Activated CD4-positive, alpha-beta memory T cell treated with anti-CD3 and anti-CD28 coated beads for 36 hours (primary cell): Measurements from ENCODE around the gene MAS1. TPM values are rescaled to one million over a fixed set of nuclear protein-coding genes. Genes with fewer than 3 reads are reported as not detected.

Experiments
- CTCF ChIA-PET: fragments of 350-600 bp; sonication (Branson Sonifier 250); formaldehyde crosslinking; loops from one replicate; lab custom pipeline; 2021; ENCODE audit warnings: antibody characterized with exemption, inconsistent platforms; lab: Charles Lee
- POLR2A ChIA-PET: fragments of 350-600 bp; sonication (Branson Sonifier 250); formaldehyde crosslinking; loops from one replicate; lab custom pipeline; 2021; ENCODE audit warnings: antibody characterized with exemption; lab: Charles Lee
- DNase-seq: peaks from one replicate; pipeline ENCODE4 v3.0.0-alpha.2; 2020
- H3K27ac Mint-ChIP-seq: one replicate; pipeline ENCODE4 v1.8.0; 2021; ENCODE audit warnings: mixed read lengths
- H3K27me3 Mint-ChIP-seq: one replicate; pipeline ENCODE4 v1.8.0; 2021; ENCODE audit warnings: mixed read lengths
- H3K36me3 Mint-ChIP-seq: one replicate; pipeline ENCODE4 v1.8.0; 2021; ENCODE audit warnings: mixed read lengths
- H3K4me1 Mint-ChIP-seq: one replicate; pipeline ENCODE4 v1.8.0; 2021; ENCODE audit warnings: low read depth, mixed read lengths
- H3K4me3 Mint-ChIP-seq: one replicate; pipeline ENCODE4 v1.8.0; 2021; ENCODE audit warnings: mild to moderate bottlenecking, mixed read lengths
- H3K9me3 Mint-ChIP-seq: one replicate; pipeline ENCODE4 v1.8.0; 2021; ENCODE audit warnings: mixed read lengths
- intact Hi-C: fragments of 100-400 bp; cut with micrococcal nuclease; formaldehyde crosslinking; loops from one replicate; pipeline ENCODE4 v1.15.1; 2023
- total RNA-seq, 2 experiments: library from RNA; stranded (reverse); gene quantifications; one replicate each; pipeline ENCODE4 v1.2.3, GENCODE V29; 2021

The MAS1 gene
- total RNA-seq, 2 experiments from 2014 or later: not detected

GRCh38 chr6:159886270-159886669 lies 4.5 kb upstream of the MAS1 start:
- Mint-ChIP-seq H3K27me3 (peaks cover 30% of the 10 kb centered on the region), H3K4me1 (no peaks in the 10 kb centered on the region), H3K27ac (no peak overlapping the region), H3K9me3 (no peaks in the 10 kb centered on the region), H3K4me3 (no peak overlapping the region), H3K36me3 (no peaks in the 10 kb centered on the region)
- intact Hi-C loops: no loop called here
- no peak for DNase-seq
- ChIA-PET POLR2A (no interaction called here), CTCF (no interaction called here)

GRCh38 chr6:159887146-159887545 lies 3.6 kb upstream of the MAS1 start:
- intact Hi-C loops: no loop called here

GRCh38 chr6:159887761-159888160 lies 3.0 kb upstream of the MAS1 start:
- no peak overlapping the region for H3K4me3 Mint-ChIP-seq
- H3K9me3 Mint-ChIP-seq: no peaks in the 10 kb centered on the region
- peaks cover 41% of the 10 kb centered on the region for H3K27me3 Mint-ChIP-seq
- ChIA-PET CTCF (no interaction called here), POLR2A (no interaction called here)
- intact Hi-C loops: no loop called here
- no peaks in the 10 kb centered on the region for H3K36me3 Mint-ChIP-seq
- DNase-seq: no peak
- no peaks in the 10 kb centered on the region for H3K4me1 Mint-ChIP-seq
- no peak overlapping the region for H3K27ac Mint-ChIP-seq

More at GRCh38 chr6:159887146-159887545, 3.6 kb upstream of the MAS1 start:
- no peaks in the 10 kb centered on the region for H3K9me3 Mint-ChIP-seq
- H3K27ac Mint-ChIP-seq: no peak overlapping the region
- no peak for DNase-seq
- no peaks in the 10 kb centered on the region for H3K4me1 Mint-ChIP-seq
- no peaks in the 10 kb centered on the region for H3K36me3 Mint-ChIP-seq
- CTCF ChIA-PET: no interaction called here
- peaks cover 37% of the 10 kb centered on the region for H3K27me3 Mint-ChIP-seq
- POLR2A ChIA-PET: no interaction called here
- H3K4me3 Mint-ChIP-seq: no peak overlapping the region

- no peaks in the 10 kb centered on the region for H3K9me3 Mint-ChIP-seq
- intact Hi-C loops: no loop called here
- no peak overlapping the region for H3K4me3 Mint-ChIP-seq
- no peaks in the 10 kb centered on the region for H3K36me3 Mint-ChIP-seq
- peaks cover 50% of the 10 kb centered on the region for H3K27me3 Mint-ChIP-seq
- H3K4me1 Mint-ChIP-seq: no peaks in the 10 kb centered on the region
- POLR2A ChIA-PET: no interaction called here
- no peak overlapping the region for H3K27ac Mint-ChIP-seq
- DNase-seq: no peak
- CTCF ChIA-PET: no interaction called here
Measured at GRCh38 chr6:159890201-159890600, 587 bp upstream of the MAS1 start.

- POLR2A ChIA-PET: no interaction called here
- no peaks in the 10 kb centered on the region for H3K4me1 Mint-ChIP-seq
- H3K27me3 Mint-ChIP-seq: peaks cover 48% of the 10 kb centered on the region
Measured at GRCh38 chr6:159892053-159892452, 1.3 kb downstream of the MAS1 start.

GRCh38 chr6:159893064-159893463 lies 2.3 kb downstream of the MAS1 start:
- intact Hi-C loops: no loop called here

More at GRCh38 chr6:159892053-159892452, 1.3 kb downstream of the MAS1 start:
- no peak overlapping the region for H3K27ac Mint-ChIP-seq
- no peaks in the 10 kb centered on the region for H3K9me3 Mint-ChIP-seq
- no peaks in the 10 kb centered on the region for H3K36me3 Mint-ChIP-seq
- CTCF ChIA-PET: no interaction called here
- intact Hi-C loops: no loop called here
- DNase-seq: no peak
- H3K4me3 Mint-ChIP-seq: no peak overlapping the region

GRCh38 chr6:159894991-159895390 lies 4.2 kb downstream of the MAS1 start:
- CTCF ChIA-PET: no interaction called here
- intact Hi-C loops: no loop called here

More at GRCh38 chr6:159893064-159893463, 2.3 kb downstream of the MAS1 start:
- CTCF ChIA-PET: no interaction called here
- peaks cover 43% of the 10 kb centered on the region for H3K27me3 Mint-ChIP-seq
- H3K4me1 Mint-ChIP-seq: no peaks in the 10 kb centered on the region
- H3K27ac Mint-ChIP-seq: no peak overlapping the region
- no peaks in the 10 kb centered on the region for H3K36me3 Mint-ChIP-seq
- POLR2A ChIA-PET: no interaction called here
- no peak for DNase-seq
- H3K4me3 Mint-ChIP-seq: no peak overlapping the region
- no peaks in the 10 kb centered on the region for H3K9me3 Mint-ChIP-seq

GRCh38 chr6:159897603-159898002 lies 6.8 kb downstream of the MAS1 start:
- CTCF ChIA-PET: no interaction called here
- H3K27ac Mint-ChIP-seq: no peak overlapping the region
- no peak overlapping the region for H3K4me3 Mint-ChIP-seq
- H3K9me3 Mint-ChIP-seq: no peaks in the 10 kb centered on the region
- no peaks in the 10 kb centered on the region for H3K4me1 Mint-ChIP-seq
- H3K36me3 Mint-ChIP-seq: no peaks in the 10 kb centered on the region
- H3K27me3 Mint-ChIP-seq: peaks cover 9% of the 10 kb centered on the region
- DNase-seq: no peak
- POLR2A ChIA-PET: no interaction called here
- intact Hi-C loops: no loop called here

More at GRCh38 chr6:159894991-159895390, 4.2 kb downstream of the MAS1 start:
- no peak for DNase-seq
- H3K4me3 Mint-ChIP-seq: no peak overlapping the region
- no peaks in the 10 kb centered on the region for H3K36me3 Mint-ChIP-seq
- H3K9me3 Mint-ChIP-seq: no peaks in the 10 kb centered on the region
- H3K4me1 Mint-ChIP-seq: no peaks in the 10 kb centered on the region
- POLR2A ChIA-PET: no interaction called here
- H3K27me3 Mint-ChIP-seq: peaks cover 31% of the 10 kb centered on the region
- H3K27ac Mint-ChIP-seq: no peak overlapping the region

GRCh38 chr6:159898519-159898918 lies 7.7 kb downstream of the MAS1 start:
- Mint-ChIP-seq H3K4me3 (no peak overlapping the region), H3K27ac (no peak overlapping the region), H3K36me3 (no peaks in the 10 kb centered on the region), H3K4me1 (no peaks in the 10 kb centered on the region), H3K27me3 (peaks cover 4% of the 10 kb centered on the region), H3K9me3 (no peaks in the 10 kb centered on the region)
- CTCF ChIA-PET: no interaction called here
- intact Hi-C loops: no loop called here
- POLR2A ChIA-PET: no interaction called here
- no peak for DNase-seq

GRCh38 chr6:159899994-159900745 lies 9.4 kb downstream of the MAS1 start:
- intact Hi-C loops: no loop called here
- no peaks in the 10 kb centered on the region for H3K4me1 Mint-ChIP-seq
- no peaks in the 10 kb centered on the region for H3K27me3 Mint-ChIP-seq
- H3K4me3 Mint-ChIP-seq: no peak overlapping the region
- ChIA-PET POLR2A (no interaction called here), CTCF (no interaction called here)
- no peak overlapping the region for H3K27ac Mint-ChIP-seq
- no peaks in the 10 kb centered on the region for H3K36me3 Mint-ChIP-seq
- DNase-seq: no peak
- H3K9me3 Mint-ChIP-seq: no peaks in the 10 kb centered on the region

GRCh38 chr6:159902620-159903019 lies 11.8 kb downstream of the MAS1 start:
- H3K27me3 Mint-ChIP-seq: no peaks in the 10 kb centered on the region
- intact Hi-C loops: no loop called here

GRCh38 chr6:159904497-159904911 lies 13.7 kb downstream of the MAS1 start:
- no peaks in the 10 kb centered on the region for H3K9me3 Mint-ChIP-seq
- no peaks in the 10 kb centered on the region for H3K36me3 Mint-ChIP-seq
- no peaks in the 10 kb centered on the region for H3K27me3 Mint-ChIP-seq
- POLR2A ChIA-PET: no interaction called here
- no peaks in the 10 kb centered on the region for H3K4me1 Mint-ChIP-seq
- CTCF ChIA-PET: no interaction called here
- no peak overlapping the region for H3K27ac Mint-ChIP-seq
- intact Hi-C loops: no loop called here
- no peak overlapping the region for H3K4me3 Mint-ChIP-seq
- no peak for DNase-seq

More at GRCh38 chr6:159902620-159903019, 11.8 kb downstream of the MAS1 start:
- CTCF ChIA-PET: no interaction called here
- H3K4me3 Mint-ChIP-seq: no peak overlapping the region
- H3K27ac Mint-ChIP-seq: no peak overlapping the region
- POLR2A ChIA-PET: no interaction called here
- H3K36me3 Mint-ChIP-seq: no peaks in the 10 kb centered on the region
- no peaks in the 10 kb centered on the region for H3K4me1 Mint-ChIP-seq
- no peaks in the 10 kb centered on the region for H3K9me3 Mint-ChIP-seq
- no peak for DNase-seq

- Mint-ChIP-seq H3K36me3 (no peaks in the 10 kb centered on the region), H3K9me3 (no peaks in the 10 kb centered on the region), H3K4me1 (no peaks in the 10 kb centered on the region), H3K4me3 (no peak overlapping the region), H3K27ac (no peak overlapping the region), H3K27me3 (peaks cover 9% of the 10 kb centered on the region)
- no peak for DNase-seq
- intact Hi-C loops: no loop called here
- ChIA-PET CTCF (no interaction called here), POLR2A (no interaction called here)
Measured at GRCh38 chr6:159906400-159906799, 15.6 kb downstream of the MAS1 start.
